ENCODE data around the gene PLXDC1.

The PLXDC1 gene

DNA sequence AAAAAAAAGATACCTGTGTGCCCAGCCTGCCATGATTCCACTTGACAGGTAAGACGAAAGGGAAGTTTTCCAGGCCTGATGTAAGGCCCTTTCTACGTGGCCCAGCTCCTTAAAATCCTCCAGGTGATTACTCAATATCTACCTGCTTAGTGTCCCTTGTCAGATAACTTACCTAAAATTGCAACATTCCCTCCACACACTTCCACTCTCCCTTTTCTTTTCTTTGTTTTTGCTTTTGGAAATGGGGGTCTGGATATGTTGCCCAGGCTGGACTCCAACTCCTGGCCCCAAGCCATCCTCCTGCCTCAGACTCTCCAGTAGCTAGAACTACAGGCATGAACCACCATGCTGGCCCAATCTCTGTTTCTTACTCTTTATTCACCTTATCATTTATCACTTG is 7.2 kb upstream of the PLXDC1 start:
- Histone ChIP-seq H3K4me1 (ENCODE audit: control insufficient read depth, low read depth, low read length) (no peaks in the 10 kb centered on the region), H2BK120ac (ENCODE audit: low read depth, low read length) (no peak overlapping the region), H3K27me3 (ENCODE audit: insufficient read depth, low read length, poor library complexity) (no peaks in the 10 kb centered on the region), H3K4me3 (ENCODE audit: low read length) (no peak overlapping the region), H3K18ac (ENCODE audit: low read length) (no peak overlapping the region), H4K8ac (ENCODE audit: low read depth, low read length) (no peak overlapping the region), H2BK15ac (replicated peaks; ENCODE audit: low read depth) (no peak overlapping the region), H3K23ac (ENCODE audit: low read length) (no peak overlapping the region), H3K9ac (ENCODE audit: low read length) (no peak overlapping the region), H3K79me1 (ENCODE audit: low read length) (no peaks in the 10 kb centered on the region), H3K56ac (ENCODE audit: low read length) (no peak overlapping the region), H3K27ac (ENCODE audit: low read depth, low read length) (no peak overlapping the region), H3K79me2 (ENCODE audit: control insufficient read depth, insufficient read depth, low read length) (no peaks in the 10 kb centered on the region), H3K36me3 (ENCODE audit: control insufficient read depth, insufficient read depth, low read length) (no peaks in the 10 kb centered on the region), H4K5ac (ENCODE audit: low read length) (no peak overlapping the region), H2BK5ac (ENCODE audit: low read length) (no peak overlapping the region), H2AK5ac (ENCODE audit: low read length) (no peak overlapping the region), H3K4ac (ENCODE audit: low read depth, low read length) (no peak overlapping the region), H3K4me2 (ENCODE audit: low read length) (no peak overlapping the region)
- WGBS (ENCODE audit: extremely low coverage, insufficient coverage, low lambda C conversion rate), result no CpG with 5 or more reads among the region's 2 CpGs
- no peak for DNase-seq

- Histone ChIP-seq H4K5ac (ENCODE audit: low read length) (no peak overlapping the region), H3K27ac (ENCODE audit: low read depth, low read length) (no peak overlapping the region), H3K79me1 (ENCODE audit: low read length) (no peaks in the 10 kb centered on the region), H3K27me3 (ENCODE audit: insufficient read depth, low read length, poor library complexity) (no peaks in the 10 kb centered on the region), H2BK5ac (ENCODE audit: low read length) (no peak overlapping the region), H3K18ac (ENCODE audit: low read length) (no peak overlapping the region), H3K36me3 (ENCODE audit: control insufficient read depth, insufficient read depth, low read length) (no peaks in the 10 kb centered on the region), H3K4me2 (ENCODE audit: low read length) (no peak overlapping the region), H3K56ac (ENCODE audit: low read length) (no peak overlapping the region), H3K4me3 (ENCODE audit: low read length) (no peak overlapping the region), H2BK120ac (ENCODE audit: low read depth, low read length) (no peak overlapping the region), H3K4me1 (ENCODE audit: control insufficient read depth, low read depth, low read length) (peaks cover 2% of the 10 kb centered on the region), H4K8ac (ENCODE audit: low read depth, low read length) (no peak overlapping the region), H3K9ac (ENCODE audit: low read length) (no peak overlapping the region), H2BK15ac (replicated peaks; ENCODE audit: low read depth) (no peak overlapping the region), H3K79me2 (ENCODE audit: control insufficient read depth, insufficient read depth, low read length) (no peaks in the 10 kb centered on the region), H3K4ac (ENCODE audit: low read depth, low read length) (no peak overlapping the region), H2AK5ac (ENCODE audit: low read length) (no peak overlapping the region), H3K23ac (ENCODE audit: low read length) (no peak overlapping the region)
- peak; percentile 48 for DNase-seq
- whole genome bisulfite sequencing (ENCODE audit: extremely low coverage, insufficient coverage, low lambda C conversion rate), result no CpG with 5 or more reads among the region's 7 CpGs
Observed at GRCh38 chr17:39156491-39156890, 5.1 kb upstream of the PLXDC1 start.

DNA sequence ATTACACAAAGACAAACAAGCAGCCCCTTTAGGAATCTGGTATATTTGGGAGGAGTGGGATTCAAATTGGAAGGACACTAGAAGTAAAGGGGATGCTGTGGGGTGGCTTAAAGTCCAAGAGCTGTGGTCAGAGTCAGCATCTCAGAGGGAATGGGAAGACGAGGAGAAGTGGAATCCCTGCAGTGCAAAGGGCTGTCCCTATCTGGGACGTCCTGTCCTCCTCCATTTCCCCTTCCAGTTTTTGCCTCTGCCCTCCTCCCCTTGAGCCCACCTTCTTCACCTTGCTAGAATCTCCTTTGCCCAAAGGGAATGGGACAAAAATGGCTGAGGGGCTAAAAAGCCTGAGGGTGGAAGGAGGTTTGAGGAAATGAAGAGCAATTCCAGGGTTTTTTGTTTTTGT is 4.2 kb upstream of the PLXDC1 start:
- H3K79me1 ChIP-seq (ENCODE audit: low read length), result no peaks in the 10 kb centered on the region
- peaks cover 3% of the 10 kb centered on the region for H3K27me3 ChIP-seq (ENCODE audit: insufficient read depth, low read length, poor library complexity)
- H2BK15ac ChIP-seq (replicated peaks; ENCODE audit: low read depth), result no peak overlapping the region
- DNase-seq, result no peak
- no peak overlapping the region for H3K18ac ChIP-seq (ENCODE audit: low read length)
- no peak overlapping the region for H3K4ac ChIP-seq (ENCODE audit: low read depth, low read length)
- no peak overlapping the region for H3K23ac ChIP-seq (ENCODE audit: low read length)
- no peak overlapping the region for H3K27ac ChIP-seq (ENCODE audit: low read depth, low read length)
- H3K4me1 ChIP-seq (ENCODE audit: control insufficient read depth, low read depth, low read length), result peaks cover 2% of the 10 kb centered on the region
- no peak overlapping the region for H3K4me2 ChIP-seq (ENCODE audit: low read length)
- H2BK120ac ChIP-seq (ENCODE audit: low read depth, low read length), result no peak overlapping the region
- no peak overlapping the region for H3K4me3 ChIP-seq (ENCODE audit: low read length)
- H3K9ac ChIP-seq (ENCODE audit: low read length), result no peak overlapping the region
- H4K5ac ChIP-seq (ENCODE audit: low read length), result no peak overlapping the region
- H3K36me3 ChIP-seq (ENCODE audit: control insufficient read depth, insufficient read depth, low read length), result no peaks in the 10 kb centered on the region
- no CpG with 5 or more reads among the region's 2 CpGs for WGBS (ENCODE audit: extremely low coverage, insufficient coverage, low lambda C conversion rate)
- H2BK5ac ChIP-seq (ENCODE audit: low read length), result no peak overlapping the region
- no peak overlapping the region for H2AK5ac ChIP-seq (ENCODE audit: low read length)
- no peaks in the 10 kb centered on the region for H3K79me2 ChIP-seq (ENCODE audit: control insufficient read depth, insufficient read depth, low read length)
- no peak overlapping the region for H3K56ac ChIP-seq (ENCODE audit: low read length)
- H4K8ac ChIP-seq (ENCODE audit: low read depth, low read length), result no peak overlapping the region

GRCh38 chr17:39153599-39154051 is 2.2 kb upstream of the PLXDC1 start:
- Histone ChIP-seq H3K4me2 (ENCODE audit: low read length) (peak overlapping the region; percentile 27), H4K5ac (ENCODE audit: low read length) (no peak overlapping the region), H3K36me3 (ENCODE audit: control insufficient read depth, insufficient read depth, low read length) (no peaks in the 10 kb centered on the region), H3K27ac (ENCODE audit: low read depth, low read length) (no peak overlapping the region), H2BK15ac (replicated peaks; ENCODE audit: low read depth) (no peak overlapping the region), H3K79me2 (ENCODE audit: control insufficient read depth, insufficient read depth, low read length) (no peaks in the 10 kb centered on the region), H2AK5ac (ENCODE audit: low read length) (no peak overlapping the region), H2BK5ac (ENCODE audit: low read length) (no peak overlapping the region), H3K27me3 (ENCODE audit: insufficient read depth, low read length, poor library complexity) (peaks cover 6% of the 10 kb centered on the region), H2BK120ac (ENCODE audit: low read depth, low read length) (no peak overlapping the region), H3K79me1 (ENCODE audit: low read length) (no peaks in the 10 kb centered on the region), H3K4me3 (ENCODE audit: low read length) (peak overlapping the region; percentile 74), H3K23ac (ENCODE audit: low read length) (no peak overlapping the region), H3K9ac (ENCODE audit: low read length) (peak overlapping the region; percentile 69), H4K8ac (ENCODE audit: low read depth, low read length) (no peak overlapping the region), H3K4ac (ENCODE audit: low read depth, low read length) (no peak overlapping the region), H3K56ac (ENCODE audit: low read length) (peak overlapping the region; percentile 74), H3K4me1 (ENCODE audit: control insufficient read depth, low read depth, low read length) (peaks cover 2% of the 10 kb centered on the region), H3K18ac (ENCODE audit: low read length) (no peak overlapping the region)
- peak; percentile 96 for DNase-seq
- no CpG with 5 or more reads among the region's 16 CpGs for WGBS (ENCODE audit: extremely low coverage, insufficient coverage, low lambda C conversion rate)

GRCh38 chr17:39151943-39152818 is 744 bp upstream of the PLXDC1 start:
- Histone ChIP-seq H3K36me3 (ENCODE audit: control insufficient read depth, insufficient read depth, low read length) (no peaks in the 10 kb centered on the region), H2AK5ac (ENCODE audit: low read length) (no peak overlapping the region), H3K79me2 (ENCODE audit: control insufficient read depth, insufficient read depth, low read length) (no peaks in the 10 kb centered on the region), H3K27me3 (ENCODE audit: insufficient read depth, low read length, poor library complexity) (peaks cover 6% of the 10 kb centered on the region), H3K79me1 (ENCODE audit: low read length) (no peaks in the 10 kb centered on the region), H3K23ac (ENCODE audit: low read length) (no peak overlapping the region), H2BK120ac (ENCODE audit: low read depth, low read length) (no peak overlapping the region), H3K18ac (ENCODE audit: low read length) (no peak overlapping the region), H4K8ac (ENCODE audit: low read depth, low read length) (no peak overlapping the region), H3K4me3 (ENCODE audit: low read length) (peak overlapping the region; percentile 26), H3K56ac (ENCODE audit: low read length) (peak overlapping the region; percentile 71), H3K27ac (ENCODE audit: low read depth, low read length) (no peak overlapping the region), H3K4me1 (ENCODE audit: control insufficient read depth, low read depth, low read length) (peaks cover 2% of the 10 kb centered on the region), H3K4me2 (ENCODE audit: low read length) (peak overlapping the region; percentile 67), H4K5ac (ENCODE audit: low read length) (no peak overlapping the region), H3K9ac (ENCODE audit: low read length) (peak overlapping the region; percentile 56), H2BK5ac (ENCODE audit: low read length) (no peak overlapping the region), H3K4ac (ENCODE audit: low read depth, low read length) (no peak overlapping the region), H2BK15ac (replicated peaks; ENCODE audit: low read depth) (no peak overlapping the region)
- no CpG with 5 or more reads among the region's 25 CpGs for WGBS (ENCODE audit: extremely low coverage, insufficient coverage, low lambda C conversion rate)
- DNase-seq, result no peak
